GM23338 (cell line): ENCODE measurements around the gene BMP8B. TPM values are rescaled to one million over a fixed set of nuclear protein-coding genes. Genes with fewer than 3 reads are reported as not detected.
"Not testable (repeated sequence)": the region's sequence is repeated elsewhere in the genome, so short reads cannot be mapped to it uniquely, and the experiment has no call there.

Source experiments
- ATAC-seq: fragments of 200-7000 bp; cut with Tn5 transposase; 3 replicates; pipeline ENCODE4 v1.9.1; 2020
- DNase-seq: peaks from one replicate; pipeline ENCODE4 v3.0.0-alpha.2; 2015; ENCODE audit warnings: low spot score
- H2AFZ ChIP-seq: fragments of 200-600 bp; sonication (generic); 2 replicates; pipeline ENCODE4 v1.8.0; 2016; ENCODE audit warnings: antibody characterized with exemption, mild to moderate bottlenecking, moderate library complexity
- H3F3A ChIP-seq: fragments of 200-600 bp; sonication (generic); replicated peaks from 2 replicates; pipeline ENCODE4 v1.8.0; 2017; ENCODE audit warnings: antibody characterized with exemption, mixed run types, low read depth
- H3K27ac ChIP-seq: fragments of 200-600 bp; sonication (generic); 2 replicates; pipeline ENCODE4 v1.6.1; 2016; ENCODE audit warnings: low read depth
- H3K27me3 ChIP-seq: fragments of 200-600 bp; sonication (generic); 2 replicates; pipeline ENCODE4 v1.8.0; 2016; ENCODE audit warnings: mild to moderate bottlenecking, mixed run types, moderate library complexity; ENCODE audit not compliant: insufficient read depth
- H3K36me3 ChIP-seq: fragments of 200-600 bp; sonication (generic); 2 replicates; pipeline ENCODE4 v1.8.0; 2016; ENCODE audit warnings: mild to moderate bottlenecking; ENCODE audit not compliant: insufficient read depth
- H3K4me1 ChIP-seq: fragments of 200-600 bp; sonication (generic); 2 replicates; pipeline ENCODE4 v1.8.0; 2016; ENCODE audit warnings: mild to moderate bottlenecking, moderate library complexity; ENCODE audit not compliant: insufficient read depth
- H3K4me2 ChIP-seq: fragments of 200-600 bp; sonication (generic); 2 replicates; pipeline ENCODE4 v1.7.1; 2017; ENCODE audit warnings: mixed run types
- H3K4me3 ChIP-seq: fragments of 200-600 bp; sonication (generic); 2 replicates; pipeline ENCODE4 v1.6.1; 2016; ENCODE audit warnings: mixed run types
- H3K79me2 ChIP-seq: fragments of 200-600 bp; sonication (generic); replicated peaks from 2 replicates; pipeline ENCODE4 v1.8.0; 2017; ENCODE audit warnings: mild to moderate bottlenecking; ENCODE audit not compliant: insufficient read depth
- H3K9me2 ChIP-seq: fragments of 200-600 bp; sonication (generic); 2 replicates; pipeline ENCODE4 v1.8.0; 2017; ENCODE audit not compliant: insufficient read depth
- H4K20me1 ChIP-seq: fragments of 200-600 bp; sonication (generic); replicated peaks from 2 replicates; pipeline ENCODE4 v1.8.0; 2017; ENCODE audit warnings: mild to moderate bottlenecking; ENCODE audit not compliant: insufficient read depth
- H3K27ac Mint-ChIP-seq: 2 replicates; pipeline ENCODE4 v1.8.0; 2020; ENCODE audit warnings: inconsistent platforms, mild to moderate bottlenecking, moderate library complexity, mixed read lengths
- H3K27me3 Mint-ChIP-seq: 3 replicates; pipeline ENCODE4 v1.8.0; 2022; ENCODE audit warnings: low read depth, mild to moderate bottlenecking, moderate library complexity, mixed read lengths, inconsistent platforms; ENCODE audit not compliant: insufficient read depth, poor library complexity
- H3K36me3 Mint-ChIP-seq: 3 replicates; pipeline ENCODE4 v1.8.0; 2021; ENCODE audit warnings: low read depth, mild to moderate bottlenecking, inconsistent platforms, moderate library complexity, mixed read lengths
- H3K4me1 Mint-ChIP-seq: 3 replicates; pipeline ENCODE4 v1.8.0; 2020; ENCODE audit warnings: mild to moderate bottlenecking, inconsistent platforms, mixed read lengths
- H3K4me3 Mint-ChIP-seq: 3 replicates; pipeline ENCODE4 v1.8.0; 2021; ENCODE audit warnings: moderate library complexity, mild to moderate bottlenecking, inconsistent platforms, mixed read lengths
- H3K9me3 Mint-ChIP-seq: 3 replicates; pipeline ENCODE4 v1.8.0; 2020; ENCODE audit warnings: moderate library complexity, mild to moderate bottlenecking, inconsistent platforms, mixed read lengths
- EZH2phosphoT487 ChIP-seq: fragments of 200-600 bp; sonication (generic); IDR thresholded peaks from one replicate; pipeline ENCODE4 v1.8.1; 2018; ENCODE audit warnings: antibody characterized with exemption; ENCODE audit not compliant: unreplicated experiment
- JUNB ChIP-seq: IDR thresholded peaks from one replicate; pipeline ENCODE4 v1.6.1; 2016; ENCODE audit warnings: antibody characterized with exemption; ENCODE audit not compliant: unreplicated experiment
- STAT1 ChIP-seq: IDR thresholded peaks from one replicate; pipeline ENCODE4 v1.6.1; 2016; ENCODE audit warnings: antibody characterized with exemption; ENCODE audit not compliant: unreplicated experiment
- ZNF114 ChIP-seq: fragments of 250-450 bp; sonication (Bioruptor Pico); IDR thresholded peaks from 2 replicates; pipeline ENCODE4 v1.5.0; 2020; ENCODE audit warnings: mild to moderate bottlenecking, moderate library complexity
- ZNF331 ChIP-seq: fragments of 250-450 bp; sonication (Bioruptor Pico); IDR thresholded peaks from 2 replicates; pipeline ENCODE4 v1.5.0; 2020; ENCODE audit warnings: low read depth, mild to moderate bottlenecking, moderate library complexity
- polyA plus RNA-seq: library from polyadenylated mRNA; unstranded; fragments of >200 nt; fragmentation: Nextera tagmentation; extraction: Ambion mirVana; gene quantifications from 2 replicates; pipeline ENCODE4 v1.2.1, GENCODE V29; 2016
- total RNA-seq: library from RNA; depleted of rRNA; stranded (reverse); fragments of >200 nt; shearing (Covaris generic); gene quantifications from 2 replicates; pipeline ENCODE4 v1.2.3, GENCODE V29; 2014

BMP8B gene
- total and polyA plus RNA-seq, 2 experiments from 2014 or later: 0.16 to 0.90 TPM

DNA sequence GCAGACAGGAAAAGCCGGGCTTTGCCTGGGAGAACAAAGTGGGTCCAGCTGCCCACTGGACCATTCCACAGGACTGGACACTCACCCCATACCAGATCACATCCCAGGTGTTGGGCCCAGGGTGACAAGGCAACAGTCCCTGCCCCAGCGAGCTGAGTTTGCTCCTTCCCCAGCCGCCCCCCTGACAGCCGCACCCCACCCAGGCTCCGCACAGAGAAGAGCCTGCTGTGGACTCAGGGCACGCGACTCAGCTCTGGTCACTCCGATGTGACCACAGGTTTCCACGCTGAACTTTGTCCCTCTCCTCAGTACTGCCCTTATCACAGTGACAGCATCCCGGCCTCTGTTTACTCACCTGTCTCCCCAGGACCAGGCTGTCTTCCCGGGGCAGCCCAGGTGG, 1.2 kb downstream of the BMP8B start:
- no peak for TF ChIP-seq ZNF114 (CRISPR knock-in tag)
- no peak for TF ChIP-seq JUNB
- TF ChIP-seq EZH2phosphoT487: no peak
- no peak for TF ChIP-seq STAT1
- TF ChIP-seq ZNF331 (CRISPR knock-in tag): no peak
- peak overlapping the region; percentile 23; the same call in 1 of the 2 replicates for H3K4me3 ChIP-seq

DNA sequence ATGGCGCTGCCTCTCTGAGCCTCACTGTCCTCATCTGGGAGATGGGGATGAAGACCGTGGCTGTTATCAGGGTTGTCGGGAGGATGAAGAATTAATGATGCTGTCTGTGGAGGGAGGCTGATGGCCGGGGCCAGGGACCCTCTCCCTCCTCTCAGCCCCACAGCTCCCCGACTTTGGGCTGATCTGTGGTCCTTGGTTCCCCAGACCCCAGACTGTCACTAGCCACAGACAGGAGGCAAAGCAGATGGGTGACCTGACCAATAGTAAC, 1.6 kb downstream of the BMP8B start:
- DNase-seq, H3K4me1 ChIP-seq, H3K36me3 Mint-ChIP-seq, H3K4me1 Mint-ChIP-seq, H2AFZ ChIP-seq, H3K36me3 ChIP-seq, H3K9me2 ChIP-seq, H3K79me2 ChIP-seq, H3K4me3 ChIP-seq, H3K27ac ChIP-seq, H4K20me1 ChIP-seq, ATAC-seq, H3F3A ChIP-seq, H3K27ac Mint-ChIP-seq, H3K9me3 Mint-ChIP-seq, H3K4me2 ChIP-seq: not testable (repeated sequence)
- H3K4me3 Mint-ChIP-seq: peak overlapping the region; percentile 48; the same call in 1 of the 3 replicates
- peaks cover 72% of the 10 kb centered on the region for H3K27me3 ChIP-seq
- H3K27me3 Mint-ChIP-seq: peaks cover 51% of the 10 kb centered on the region

More for the DNA sequence above, 1.2 kb downstream of the BMP8B start:
- H4K20me1 ChIP-seq: no peaks in the 10 kb centered on the region; the same call in 1 of the 2 replicates
- no peak overlapping the region for H3K27ac ChIP-seq
- H3K9me2 ChIP-seq: no peaks in the 10 kb centered on the region
- H2AFZ ChIP-seq: no peak overlapping the region
- H3K4me1 ChIP-seq: no peaks in the 10 kb centered on the region
- no peaks in the 10 kb centered on the region for H3K79me2 ChIP-seq
- H3K27me3 ChIP-seq: peaks cover 74% of the 10 kb centered on the region
- H3K27ac Mint-ChIP-seq: no peak overlapping the region
- H3K36me3 ChIP-seq: no peaks in the 10 kb centered on the region
- H3K4me1 Mint-ChIP-seq: no peaks in the 10 kb centered on the region
- no peaks in the 10 kb centered on the region for H3F3A ChIP-seq
- H3K4me3 Mint-ChIP-seq: peak overlapping the region; percentile 55
- no peak overlapping the region for H3K4me2 ChIP-seq
- H3K27me3 Mint-ChIP-seq: peaks cover 55% of the 10 kb centered on the region
- no peaks in the 10 kb centered on the region for H3K36me3 Mint-ChIP-seq
- H3K9me3 Mint-ChIP-seq: no peaks in the 10 kb centered on the region
- ATAC-seq (no peak), DNase-seq (no peak)

DNA sequence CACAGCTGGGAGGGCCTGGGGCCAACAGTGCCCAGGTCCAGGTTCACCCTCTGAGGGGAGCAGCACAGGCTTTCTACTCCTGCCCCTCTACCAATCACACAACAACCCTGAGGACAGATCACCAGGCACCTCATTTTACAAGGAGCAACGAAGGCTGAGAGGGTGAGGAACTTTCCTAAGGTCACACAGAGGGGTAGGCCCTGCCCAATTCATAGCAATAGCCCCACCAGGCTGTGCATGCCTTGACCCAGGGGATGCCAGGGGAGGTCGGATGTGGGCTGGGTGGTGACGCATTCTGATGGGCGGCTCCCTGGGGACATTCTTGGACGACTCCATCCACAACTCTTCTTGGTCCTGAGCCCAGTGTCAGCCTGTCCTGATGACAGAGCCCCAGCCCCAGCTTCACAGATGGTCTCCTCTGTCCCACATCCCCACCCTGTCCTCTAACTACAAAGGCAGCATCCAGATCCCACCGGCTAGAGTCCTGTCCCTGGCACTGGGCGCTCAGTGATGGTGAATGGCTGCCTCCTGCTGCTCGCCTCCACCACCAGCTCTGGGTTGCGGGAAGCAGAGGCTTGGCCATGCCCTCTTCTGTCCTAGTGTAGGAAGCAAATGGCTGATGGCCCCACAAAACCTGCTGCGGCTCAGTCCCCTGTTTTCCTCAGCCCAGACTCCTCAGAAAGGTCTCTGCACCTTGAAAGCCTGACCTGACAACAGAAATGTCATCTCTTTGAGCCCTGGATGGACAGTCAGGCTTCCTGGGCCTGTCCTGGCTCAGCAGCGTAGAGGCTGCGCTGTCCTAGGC, 2.2 kb downstream of the BMP8B start:
- H3K9me2 ChIP-seq, ATAC-seq, H3K4me3 ChIP-seq, DNase-seq, H3K36me3 ChIP-seq, H4K20me1 ChIP-seq, H3K4me2 ChIP-seq, H3K4me3 Mint-ChIP-seq, H3K4me1 ChIP-seq, H3K27ac Mint-ChIP-seq, H3K4me1 Mint-ChIP-seq, H3K27ac ChIP-seq, H3F3A ChIP-seq, H3K9me3 Mint-ChIP-seq, H3K79me2 ChIP-seq, H2AFZ ChIP-seq, H3K36me3 Mint-ChIP-seq: not testable (repeated sequence)
- H3K27me3 Mint-ChIP-seq: peaks cover 49% of the 10 kb centered on the region
- H3K27me3 ChIP-seq: peaks cover 67% of the 10 kb centered on the region

GRCh38 chr1:39782685-39783084, 6.0 kb downstream of the BMP8B start:
- not testable (repeated sequence) for H3K27ac Mint-ChIP-seq, H3F3A ChIP-seq, H4K20me1 ChIP-seq, H3K4me1 ChIP-seq, H3K4me3 Mint-ChIP-seq, H3K9me2 ChIP-seq, H3K4me1 Mint-ChIP-seq, H2AFZ ChIP-seq, ATAC-seq, H3K4me3 ChIP-seq, H3K36me3 ChIP-seq, H3K4me2 ChIP-seq, H3K9me3 Mint-ChIP-seq, DNase-seq, H3K79me2 ChIP-seq, H3K27ac ChIP-seq, H3K36me3 Mint-ChIP-seq
- peaks cover 38% of the 10 kb centered on the region for H3K27me3 Mint-ChIP-seq
- H3K27me3 ChIP-seq: peaks cover 41% of the 10 kb centered on the region
